Measurements from ENCODE around the gene OSBPL10. TPM values are rescaled to one million over a fixed set of nuclear protein-coding genes. Genes with fewer than 3 reads are reported as not detected.
A peak's percentile ranks its signal among the peaks of the same experiment; 100 is the strongest.

Gene OSBPL10
- total and polyA plus RNA-seq, 2 of the 8 experiments (the other 6 are each of a cell fraction or from before 2014, with no cell fraction given): 26.2 to 86.7 TPM

- FAIRE-seq (no peak), DNase-seq (ENCODE audit: low read depth in 1 of 2, low spot score in 2 of 2) (no peak)
- peaks cover 0 to 6% (median 0%) of the 10 kb centered on the region in 4 experiments; a peak in 1 of 7 replicates for H3K4me1 ChIP-seq (replicated peaks in 1 of 4; ENCODE audit: control insufficient read depth in 3 of 4, insufficient read depth in 4 of 4, low read length in 3 of 4)
- no peak overlapping the region for H3K56ac ChIP-seq (replicated peaks; ENCODE audit: insufficient read length, low read depth, low read length)
- no peak overlapping the region for H3K23ac ChIP-seq (ENCODE audit: insufficient read length)
- ChIA-PET POLR2A (ENCODE audit: partially characterized antibody) (no interaction called here), CTCF (ENCODE audit: partially characterized antibody) (interaction anchor here (0.8 to 2.0 kb wide), 8 partner anchors 8 to 290 kb away, joined by 3 to 13 read pairs (median 4); no protein-coding TSS in a partner anchor)
- H3K27ac ChIP-seq (ENCODE audit: low read depth, low read length): no peak overlapping the region
- no peaks in the 10 kb centered on the region for H3K27me3 ChIP-seq (replicated peaks in 1 of 4; ENCODE audit: control insufficient read depth in 3 of 4, extremely low read depth in 1 of 4, insufficient read depth in 3 of 4, low read length in 3 of 4)
- no peak overlapping the region for H4K5ac ChIP-seq (ENCODE audit: insufficient read length, low read depth, low read length)
- no peak overlapping the region for H3K4me2 ChIP-seq (ENCODE audit: insufficient read depth in 1 of 2, low read depth in 2 of 2, low read length in 2 of 2)
- no peak overlapping the region for H3K14ac ChIP-seq (ENCODE audit: insufficient read length)
- H2BK12ac ChIP-seq (ENCODE audit: low read depth, low read length): no peak overlapping the region
- H2AFZ ChIP-seq (ENCODE audit: low read length): no peak overlapping the region
- H4K20me1 ChIP-seq (replicated peaks in 1 of 2; ENCODE audit: control insufficient read depth in 1 of 2, insufficient read depth in 2 of 2, low read length in 2 of 2): no peaks in the 10 kb centered on the region
- no peaks in the 10 kb centered on the region for H3K79me2 ChIP-seq (ENCODE audit: control insufficient read depth in 1 of 2, insufficient read depth in 2 of 2, low read length in 2 of 2)
- no peak overlapping the region for H3K4me3 ChIP-seq (ENCODE audit: extremely low read depth in 1 of 4, insufficient read depth in 2 of 4, low read depth in 3 of 4, low read length in 4 of 4)
- H3K9ac ChIP-seq (replicated peaks in 1 of 4; ENCODE audit: extremely low read depth in 1 of 4, low read depth in 3 of 4, low read length in 3 of 4): no peak overlapping the region
- no peak overlapping the region for H2AK5ac ChIP-seq (ENCODE audit: low read depth, low read length)
- H3K18ac ChIP-seq (ENCODE audit: extremely low read depth, low read length): no peak overlapping the region
- 93% methylated on average over 5 of the region's 5 CpGs; no CpG with 5 or more reads in 1 of the 2 experiments for WGBS, 2 experiments (ENCODE audit: extremely low coverage in 1 of 2, insufficient coverage in 1 of 2, insufficient read length in 1 of 2, insufficient replicate concordance in 2 of 2, low coverage in 1 of 2, low lambda C conversion rate in 2 of 2, missing lambda C conversion rate in 1 of 2)
- no peak overlapping the region for H3K4ac ChIP-seq (replicated peaks; ENCODE audit: insufficient read length, low read depth, low read length)
- H4K91ac ChIP-seq (replicated peaks; ENCODE audit: insufficient read length, low read length): no peak overlapping the region
- H3K79me1 ChIP-seq (ENCODE audit: low read depth, low read length): peaks cover 2% of the 10 kb centered on the region; the same call in 1 of the 2 replicates
- H2BK120ac ChIP-seq (replicated peaks; ENCODE audit: low read depth, low read length): no peak overlapping the region
- H3K36me3 ChIP-seq (ENCODE audit: control insufficient read depth in 2 of 4, insufficient read depth in 4 of 4, low read length in 3 of 4): peaks cover 0 to 17% (median 0%) of the 10 kb centered on the region in 4 experiments; a peak in 2 of 8 replicates
- TF ChIP-seq RAD21 (IDR thresholded peaks at IDR 0.05 in 1 of 2, conservative IDR thresholded peaks at IDR 0.05 in 1 of 2; ENCODE audit: low read depth in 2 of 2, low read length in 2 of 2): peak; percentile 39 to 49
- no peak for TF ChIP-seq RNF2 (IDR thresholded peaks at IDR 0.05; ENCODE audit: borderline replicate concordance, low read depth, low read length, missing control alignments, poor library complexity, severe bottlenecking)
- no peak for TF ChIP-seq E2F6 (IDR thresholded peaks at IDR 0.05)
- TF ChIP-seq CTCF (IDR thresholded peaks at IDR 0.05; ENCODE audit: control extremely low read depth in 1 of 3, insufficient read depth in 1 of 3, low read depth in 1 of 3, low read length in 3 of 3): peak; percentile 14 to 44 (median 32); a peak in 3 of 4 replicates
- no peak overlapping the region for H2BK15ac ChIP-seq (ENCODE audit: low read length)
- H3K9me3 ChIP-seq (ENCODE audit: insufficient read depth in 2 of 2, low read depth in 1 of 2, low read length in 1 of 2): no peaks in the 10 kb centered on the region; a peak in 1 of 4 replicates
- H3K23me2 ChIP-seq (ENCODE audit: low read depth, low read length): no peaks in the 10 kb centered on the region; the same call in 1 of the 2 replicates
- no peak overlapping the region for H2BK20ac ChIP-seq (ENCODE audit: low read length)
- no peak overlapping the region for H2BK5ac ChIP-seq (ENCODE audit: low read depth, low read length)
- H4K8ac ChIP-seq (ENCODE audit: extremely low read depth, insufficient read depth, low read length): no peak overlapping the region
These were observed 288.3 kb downstream of the OSBPL10 start for GRCh38 chr3:31692751-31693150.
